H1 (cell line): Measurements from ENCODE around the gene PLCB1. TPM values are rescaled to one million over a fixed set of nuclear protein-coding genes. Genes with fewer than 3 reads are reported as not detected.

Source experiments
- CTCF ChIA-PET: fragments of 300-600 bp; sonication (Branson Sonifier 250); formaldehyde crosslinking; loops from one replicate; lab custom pipeline; 2021; ENCODE audit not compliant: partially characterized antibody; lab: Charles Lee
- POLR2A ChIA-PET: fragments of 300-600 bp; sonication (Branson Sonifier 250); formaldehyde crosslinking; loops from one replicate; lab custom pipeline; 2021; ENCODE audit warnings: inconsistent platforms; ENCODE audit not compliant: partially characterized antibody; lab: Charles Lee
- DNase-seq, 2 experiments: peaks; one replicate each; pipeline versions ENCODE4 v3.0.0 to v3.0.0-alpha.2; 2010 to 2022; ENCODE audit warnings: low spot score in 2 of 2, low read depth in 1 of 2, mixed read lengths in 1 of 2
- FAIRE-seq: peaks from 2 replicates; lab custom pipeline; 2011; peaks lifted over from hg19 to GRCh38; lab: Jason Lieb, UNC
- H2AFZ ChIP-seq: 2 replicates; pipeline ENCODE4 v1.8.1; 2012; ENCODE audit warnings: low read length, inconsistent platforms
- H2AK5ac ChIP-seq: 2 replicates; pipeline ENCODE4 v1.6.1; 2013; ENCODE audit warnings: low read depth, low read length
- H2BK120ac ChIP-seq: replicated peaks from 2 replicates; pipeline ENCODE3; 2013; ENCODE audit warnings: low read depth, low read length, inconsistent platforms
- H2BK12ac ChIP-seq: 2 replicates; pipeline ENCODE4 v1.6.1; 2013; ENCODE audit warnings: low read depth, low read length
- H2BK15ac ChIP-seq: 2 replicates; pipeline ENCODE4 v1.6.1; 2013; ENCODE audit warnings: low read length
- H2BK20ac ChIP-seq: 2 replicates; pipeline ENCODE4 v1.6.1; 2013; ENCODE audit warnings: low read length
- H2BK5ac ChIP-seq: 2 replicates; pipeline ENCODE4 v1.6.1; 2013; ENCODE audit warnings: low read depth, low read length
- H3K14ac ChIP-seq: 2 replicates; pipeline ENCODE4 v1.6.1; 2013; ENCODE audit warnings: inconsistent platforms; ENCODE audit not compliant: insufficient read length
- H3K18ac ChIP-seq: 2 replicates; pipeline ENCODE4 v1.6.1; 2013; ENCODE audit warnings: low read length; ENCODE audit errors: extremely low read depth
- H3K23ac ChIP-seq: 2 replicates; pipeline ENCODE4 v1.6.1; 2013; ENCODE audit warnings: inconsistent platforms; ENCODE audit not compliant: insufficient read length
- H3K23me2 ChIP-seq: 2 replicates; pipeline ENCODE4 v1.6.1; 2013; ENCODE audit warnings: low read depth, low read length
- H3K27ac ChIP-seq: 2 replicates; pipeline ENCODE4 v1.6.1; 2011; ENCODE audit warnings: low read depth, low read length, inconsistent platforms
- H3K27me3 ChIP-seq, 4 experiments: replicated peaks in 1 of 4; 1 replicate in 1 of 4; 2 replicates in 3 of 4; pipeline versions ENCODE4 v1.6.1 to v1.8.1; 2011 to 2013; ENCODE audit warnings: low read length in 3 of 4, mild to moderate bottlenecking in 3 of 4, inconsistent platforms in 2 of 4, mixed read lengths in 2 of 4, moderate library complexity in 1 of 4; ENCODE audit not compliant: control insufficient read depth in 3 of 4, insufficient read depth in 3 of 4; ENCODE audit errors: extremely low read depth in 1 of 4
- H3K36me3 ChIP-seq, 4 experiments: 2 replicates each; pipeline versions ENCODE4 v1.6.1 to v1.8.1; 2011 to 2013; ENCODE audit warnings: mild to moderate bottlenecking in 4 of 4, low read length in 3 of 4, moderate library complexity in 2 of 4, control low read depth in 1 of 4, inconsistent platforms in 1 of 4; ENCODE audit not compliant: insufficient read depth in 4 of 4, control insufficient read depth in 2 of 4
- H3K4ac ChIP-seq: replicated peaks from 2 replicates; pipeline ENCODE3; 2013; ENCODE audit warnings: low read length, low read depth, mixed read lengths, inconsistent platforms; ENCODE audit not compliant: insufficient read length
- H3K4me1 ChIP-seq, 4 experiments: replicated peaks in 1 of 4; 1 replicate in 1 of 4; 2 replicates in 3 of 4; pipeline versions ENCODE4 v1.6.1 to v1.8.1; 2011 to 2013; ENCODE audit warnings: low read length in 3 of 4, inconsistent platforms in 2 of 4, mixed read lengths in 1 of 4; ENCODE audit not compliant: insufficient read depth in 4 of 4, control insufficient read depth in 3 of 4
- H3K4me2 ChIP-seq, 2 experiments: 2 replicates each; pipeline versions ENCODE4 v1.6.1 to v1.8.1; 2011 to 2013; ENCODE audit warnings: low read depth in 2 of 2, low read length in 2 of 2, control low read depth in 1 of 2, inconsistent platforms in 1 of 2, mild to moderate bottlenecking in 1 of 2; ENCODE audit not compliant: insufficient read depth in 1 of 2
- H3K4me3 ChIP-seq, 4 experiments: fragments of 200-600, 300-600 bp in 1 of 4; sonication (generic), shearing (Covaris generic), sonication (Bioruptor Twin) in 1 of 4; 2 replicates each; pipeline versions ENCODE4 v1.5.1 to v1.8.1; 2011 to 2016; ENCODE audit warnings: low read length in 4 of 4, low read depth in 3 of 4, control low read depth in 2 of 4, inconsistent platforms in 2 of 4, mild to moderate bottlenecking in 2 of 4, mixed read lengths in 1 of 4, moderate library complexity in 1 of 4; ENCODE audit not compliant: insufficient read depth in 2 of 4; ENCODE audit errors: extremely low read depth in 1 of 4
- H3K56ac ChIP-seq: replicated peaks from 2 replicates; pipeline ENCODE3; 2013; ENCODE audit warnings: low read depth, mild to moderate bottlenecking, mixed read lengths, low read length, inconsistent platforms; ENCODE audit not compliant: insufficient read length
- H3K79me1 ChIP-seq: 2 replicates; pipeline ENCODE4 v1.6.1; 2013; ENCODE audit warnings: low read depth, low read length, control low read depth
- H3K79me2 ChIP-seq, 2 experiments: 2 replicates each; pipeline versions ENCODE4 v1.6.1 to v1.8.1; 2012 to 2013; ENCODE audit warnings: low read length in 2 of 2, mild to moderate bottlenecking in 2 of 2, inconsistent platforms in 1 of 2; ENCODE audit not compliant: insufficient read depth in 2 of 2, control insufficient read depth in 1 of 2
- H3K9ac ChIP-seq, 4 experiments: replicated peaks in 1 of 4; 1 replicate in 1 of 4; 2 replicates in 3 of 4; pipeline versions ENCODE4 v1.6.1 to v1.8.1; 2011 to 2013; ENCODE audit warnings: low read depth in 3 of 4, low read length in 3 of 4, control low read depth in 2 of 4, mild to moderate bottlenecking in 2 of 4, moderate library complexity in 2 of 4, inconsistent platforms in 1 of 4; ENCODE audit errors: extremely low read depth in 1 of 4
- H3K9me3 ChIP-seq, 2 experiments: 2 replicates each; pipeline versions ENCODE4 v1.6.1 to v1.8.1; 2012 to 2013; ENCODE audit warnings: mild to moderate bottlenecking in 2 of 2, moderate library complexity in 2 of 2, control low read depth in 1 of 2, inconsistent platforms in 1 of 2, low read depth in 1 of 2, low read length in 1 of 2, mixed read lengths in 1 of 2; ENCODE audit not compliant: insufficient read depth in 2 of 2
- H4K20me1 ChIP-seq, 2 experiments: replicated peaks in 1 of 2; 2 replicates each; pipeline versions ENCODE3 to v1.8.1; 2011 to 2013; ENCODE audit warnings: inconsistent platforms in 2 of 2, low read length in 2 of 2, mild to moderate bottlenecking in 1 of 2; ENCODE audit not compliant: insufficient read depth in 2 of 2, control insufficient read depth in 1 of 2
- H4K5ac ChIP-seq: 2 replicates; pipeline ENCODE4 v1.6.1; 2013; ENCODE audit warnings: low read length, low read depth, mixed read lengths, inconsistent platforms; ENCODE audit not compliant: insufficient read length
- H4K8ac ChIP-seq: 2 replicates; pipeline ENCODE4 v1.8.0; 2013; ENCODE audit warnings: mild to moderate bottlenecking, moderate library complexity, low read length, inconsistent platforms; ENCODE audit not compliant: insufficient read depth; ENCODE audit errors: extremely low read depth
- H4K91ac ChIP-seq: replicated peaks from 2 replicates; pipeline ENCODE3; 2013; ENCODE audit warnings: low read length, mixed read lengths, inconsistent platforms; ENCODE audit not compliant: insufficient read length
- BCL11A ChIP-seq, 2 experiments: IDR thresholded peaks; one replicate each; pipeline ENCODE4 v1.6.1; 2011; ENCODE audit warnings: low read depth in 2 of 2, low read length in 2 of 2, mild to moderate bottlenecking in 2 of 2
- CEBPB ChIP-seq: IDR thresholded peaks from 2 replicates; pipeline ENCODE4 v1.6.1; 2012; ENCODE audit warnings: low read depth, low read length
- CHD2 ChIP-seq: IDR thresholded peaks from 2 replicates; pipeline ENCODE4 v1.6.1; 2012; ENCODE audit warnings: low read length, improper control_type of control experiment
- CTBP2 ChIP-seq: IDR thresholded peaks from 2 replicates; pipeline ENCODE4 v1.7.0; 2011; ENCODE audit warnings: borderline replicate concordance, mild to moderate bottlenecking, moderate library complexity, mixed read lengths, low read length; ENCODE audit not compliant: insufficient read depth, insufficient read length
- HDAC6 ChIP-seq: IDR thresholded peaks from one replicate; pipeline ENCODE4 v1.7.1; 2012; ENCODE audit warnings: low read depth, mild to moderate bottlenecking, inconsistent platforms, low read length, moderate library complexity
- SAP30 ChIP-seq: fragments of 300-600 bp; sonication (generic); IDR thresholded peaks from 2 replicates; pipeline ENCODE4 v1.7.1; 2012; ENCODE audit warnings: low read length, moderate library complexity, mild to moderate bottlenecking, inconsistent platforms; ENCODE audit not compliant: insufficient read depth, insufficient replicate concordance
- SIN3A ChIP-seq, 2 experiments: IDR thresholded peaks in 1 of 2; conservative IDR thresholded peaks in 1 of 2; 2 replicates each; pipeline ENCODE4 v1.6.1; 2011 to 2012; ENCODE audit warnings: low read length in 2 of 2, improper control_type of control experiment in 1 of 2, low read depth in 1 of 2, mild to moderate bottlenecking in 1 of 2
- SP1 ChIP-seq: IDR thresholded peaks from 2 replicates; pipeline ENCODE4 v1.6.1; 2011; ENCODE audit warnings: low read depth, low read length
- TEAD4 ChIP-seq: IDR thresholded peaks from 2 replicates; pipeline ENCODE4 v1.6.1; 2012; ENCODE audit warnings: low read depth, low read length, inconsistent platforms, mixed read lengths
- WGBS, 2 experiments: shearing (Covaris generic) in 1 of 2; methylation state at CpG; one replicate each; pipeline versions ENCODE4 v1.1.6 to v1.1.7; 2013 to 2015; ENCODE audit warnings: low lambda C conversion rate in 2 of 2, mixed read lengths in 2 of 2, inconsistent platforms in 1 of 2, low coverage in 1 of 2, missing lambda C conversion rate in 1 of 2; ENCODE audit not compliant: insufficient replicate concordance in 2 of 2, insufficient coverage in 1 of 2, insufficient read length in 1 of 2; ENCODE audit errors: extremely low coverage in 1 of 2, missing lambda C conversion rate in 1 of 2; 5-methylcytosine and 5-hydroxymethylcytosine counted together
- polyA plus RNA-seq, 7 experiments: library from polyadenylated mRNA; depleted of rRNA in 3 of 7; stranded (reverse) in 5 of 7; unstranded in 2 of 7; fragments of >200 nt in 5 of 7; fragments of 200-250 nt in 2 of 7; gene quantifications; 1 replicate in 5 of 7; 2 replicates in 1 of 7; 4 replicates in 1 of 7; pipeline versions ENCODE4 v1.2.1 to v1.2.3, GENCODE V29; 2011 to 2013; ENCODE audit warnings: missing spikeins in 2 of 7, mixed read lengths in 2 of 7
- total RNA-seq: library from RNA; stranded (reverse); fragmentation: NEBNext Ultra II Directional; extraction: Animal tissue kit (Norgen Biotek cat#: 25700); gene quantifications from 2 replicates; pipeline ENCODE4 v1.2.1, GENCODE V29; 2021
- TF ChIP-seq, protein P1 (sequence below), 3 experiments: IDR thresholded peaks; 1 replicate in 2 of 3; 2 replicates in 1 of 3; pipeline versions ENCODE4 v1.5.1 to v1.6.1; 2011; ENCODE audit warnings: low read length in 3 of 3, mild to moderate bottlenecking in 3 of 3, inconsistent platforms in 2 of 3, low read depth in 1 of 3, moderate library complexity in 1 of 3; ENCODE audit not compliant: insufficient read depth in 1 of 3; ENCODE audit errors: control extremely low read depth in 1 of 3

Gene PLCB1
- total and polyA plus RNA-seq, 2 of the 8 experiments (the other 6 are each of a cell fraction or from before 2014, with no cell fraction given), result 2.6 to 9.1 TPM

DNA sequence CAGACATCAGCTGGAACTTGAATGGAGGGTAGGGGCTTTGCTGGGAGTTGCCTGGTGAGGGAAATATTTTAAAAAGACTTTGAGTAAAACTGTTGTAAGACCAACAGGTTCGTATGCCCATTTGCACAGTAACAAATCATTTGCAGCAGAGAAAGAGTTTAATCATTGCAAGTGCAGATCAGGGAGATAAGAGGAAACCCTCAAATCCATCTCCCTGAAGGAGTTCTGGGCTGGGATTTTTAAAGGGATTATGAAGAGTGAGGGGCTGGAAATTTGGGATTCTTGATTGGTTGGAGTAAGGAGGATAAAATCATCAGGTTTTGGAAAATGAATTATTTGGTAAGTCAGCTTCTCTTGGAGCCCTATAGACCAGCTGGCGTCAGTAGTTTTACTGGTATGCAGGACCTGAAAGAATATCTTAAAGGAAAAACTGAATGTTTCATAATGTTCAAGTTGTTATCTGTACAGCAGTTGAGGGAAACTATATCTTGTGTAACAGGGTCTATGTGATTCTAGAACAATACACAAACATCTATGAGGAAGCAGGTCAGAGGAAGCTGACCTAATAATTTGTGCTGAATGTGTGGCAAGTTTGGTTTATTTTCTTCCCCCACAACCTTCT is 295.5 kb downstream of the PLCB1 start:
- no peak for DNase-seq
- no peaks in the 10 kb centered on the region for H3K27me3 ChIP-seq
- CTCF ChIA-PET, result no interaction called here
- TF ChIP-seq HDAC6 (no peak), SP1 (no peak), CHD2 (no peak), TEAD4 (no peak), CEBPB (no peak), BCL11A (IDR thresholded peaks at IDR 0.05; ENCODE audit: low read depth in 2 of 2, low read length in 2 of 2) (no peak), CTBP2 (no peak), SIN3A (conservative IDR thresholded peaks at IDR 0.05 in 1 of 2, IDR thresholded peaks at IDR 0.05 in 1 of 2; ENCODE audit: low read depth in 1 of 2, low read length in 2 of 2) (no peak), SAP30 (no peak)
- TF ChIP-seq, protein P1, sequence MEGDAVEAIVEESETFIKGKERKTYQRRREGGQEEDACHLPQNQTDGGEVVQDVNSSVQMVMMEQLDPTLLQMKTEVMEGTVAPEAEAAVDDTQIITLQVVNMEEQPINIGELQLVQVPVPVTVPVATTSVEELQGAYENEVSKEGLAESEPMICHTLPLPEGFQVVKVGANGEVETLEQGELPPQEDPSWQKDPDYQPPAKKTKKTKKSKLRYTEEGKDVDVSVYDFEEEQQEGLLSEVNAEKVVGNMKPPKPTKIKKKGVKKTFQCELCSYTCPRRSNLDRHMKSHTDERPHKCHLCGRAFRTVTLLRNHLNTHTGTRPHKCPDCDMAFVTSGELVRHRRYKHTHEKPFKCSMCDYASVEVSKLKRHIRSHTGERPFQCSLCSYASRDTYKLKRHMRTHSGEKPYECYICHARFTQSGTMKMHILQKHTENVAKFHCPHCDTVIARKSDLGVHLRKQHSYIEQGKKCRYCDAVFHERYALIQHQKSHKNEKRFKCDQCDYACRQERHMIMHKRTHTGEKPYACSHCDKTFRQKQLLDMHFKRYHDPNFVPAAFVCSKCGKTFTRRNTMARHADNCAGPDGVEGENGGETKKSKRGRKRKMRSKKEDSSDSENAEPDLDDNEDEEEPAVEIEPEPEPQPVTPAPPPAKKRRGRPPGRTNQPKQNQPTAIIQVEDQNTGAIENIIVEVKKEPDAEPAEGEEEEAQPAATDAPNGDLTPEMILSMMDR (IDR thresholded peaks at IDR 0.05; ENCODE audit: control extremely low read depth in 1 of 3, insufficient read depth in 1 of 3, low read depth in 1 of 3, low read length in 3 of 3), result no peak

More for the DNA sequence above, 295.5 kb downstream of the PLCB1 start:
- H3K56ac ChIP-seq, result no peak overlapping the region
- H3K18ac ChIP-seq, result no peak overlapping the region
- no peak overlapping the region for H2BK12ac ChIP-seq
- H3K14ac ChIP-seq, result no peak overlapping the region
- H3K4ac ChIP-seq, result no peak overlapping the region
- no peak overlapping the region for H4K5ac ChIP-seq
- no peak overlapping the region for H2AK5ac ChIP-seq
- H4K8ac ChIP-seq, result no peak overlapping the region
- no peaks in the 10 kb centered on the region for H3K79me1 ChIP-seq
- H3K23me2 ChIP-seq, result no peaks in the 10 kb centered on the region
- H3K27ac ChIP-seq, result no peak overlapping the region
- H2AFZ ChIP-seq, result no peak overlapping the region
- no peak overlapping the region for H2BK15ac ChIP-seq
- H3K4me3 ChIP-seq, result no peak overlapping the region
- no peak for FAIRE-seq
- no peak overlapping the region for H2BK20ac ChIP-seq
- H3K79me2 ChIP-seq, result no peaks in the 10 kb centered on the region
- H2BK120ac ChIP-seq, result no peak overlapping the region
- no peaks in the 10 kb centered on the region for H3K9me3 ChIP-seq
- no peaks in the 10 kb centered on the region for H4K20me1 ChIP-seq
- H2BK5ac ChIP-seq, result no peak overlapping the region
- POLR2A ChIA-PET, result no interaction called here
- H3K23ac ChIP-seq, result no peak overlapping the region
- H3K4me2 ChIP-seq, result no peak overlapping the region
- peaks cover 0 to 5% (median 2%) of the 10 kb centered on the region in 4 experiments; a peak in 4 of 7 replicates for H3K4me1 ChIP-seq
- no peaks in the 10 kb centered on the region for H3K36me3 ChIP-seq
- no peak overlapping the region for H3K9ac ChIP-seq
- no peak overlapping the region for H4K91ac ChIP-seq
- 86% methylated on average over 2 of the region's 2 CpGs; no CpG with 5 or more reads in 1 of the 2 experiments for WGBS, 2 experiments
